ENCODE results near the gene EPS8. TPM values are rescaled to one million over a fixed set of nuclear protein-coding genes. Genes with fewer than 3 reads are reported as not detected.

The EPS8 gene
- total RNA-seq, 1 experiment from 2014 or later: 27.1 TPM

DNA sequence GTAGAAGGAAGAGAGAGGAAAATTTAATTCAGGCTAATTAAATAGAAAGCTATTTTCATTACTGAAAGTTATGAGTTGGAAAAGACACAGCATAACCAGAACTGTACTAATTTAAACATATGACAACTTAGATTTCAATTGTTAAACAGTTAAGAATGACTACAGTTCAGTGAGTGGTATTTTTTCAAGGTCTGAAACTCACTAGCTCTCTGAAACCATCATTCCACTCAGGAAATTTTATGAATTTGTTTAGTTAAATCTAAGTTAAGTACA is 62.4 kb downstream of the EPS8 start:
- no peaks in the 10 kb centered on the region for H3K27me3 ChIP-seq
- H3K4me3 ChIP-seq: no peak overlapping the region
- no peaks in the 10 kb centered on the region for H3K36me3 ChIP-seq
- no peaks in the 10 kb centered on the region for H3K9me3 ChIP-seq (replicated peaks)
- no peak for DNase-seq
- H3K4me1 ChIP-seq: no peaks in the 10 kb centered on the region
- H3K27ac ChIP-seq: no peak overlapping the region

DNA sequence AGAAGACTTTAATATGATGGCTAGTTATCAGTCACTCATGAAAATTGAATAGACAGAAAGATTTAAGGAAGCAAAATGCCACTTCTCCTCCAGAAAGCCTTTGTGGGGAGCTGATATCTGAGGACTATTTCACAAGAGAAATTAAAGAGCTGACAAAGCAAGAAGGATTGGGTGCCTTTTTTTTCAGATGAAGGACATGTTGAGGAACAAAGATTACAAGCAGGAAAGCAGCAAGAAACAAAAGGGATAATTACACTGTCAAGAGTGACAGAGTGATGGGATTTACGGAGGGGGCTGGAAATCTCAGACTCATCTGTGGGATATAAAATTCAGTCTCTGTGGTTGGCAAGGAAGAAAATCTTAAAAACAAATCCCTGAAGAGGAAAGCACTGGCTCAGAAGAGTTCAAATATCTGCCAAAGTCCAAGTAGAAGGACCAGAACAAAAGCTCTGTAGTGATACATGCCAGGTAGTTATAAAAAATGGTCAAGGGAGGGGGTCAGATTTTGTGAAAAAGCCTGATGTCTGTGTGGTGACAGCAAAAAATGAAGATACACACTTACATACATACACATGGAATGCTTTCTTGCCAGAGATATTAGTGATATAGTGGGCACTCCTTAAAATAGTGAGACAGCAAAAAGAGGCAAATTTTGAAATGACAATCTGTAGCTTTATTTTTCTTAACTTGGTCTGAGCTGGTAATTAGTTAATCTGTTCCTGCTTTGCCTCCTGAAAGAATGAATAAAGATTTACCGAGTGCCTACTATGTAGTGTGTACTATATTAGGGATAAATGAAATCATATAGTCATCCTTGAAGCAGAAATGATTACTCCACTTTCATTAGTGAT is 62.9 kb downstream of the EPS8 start:
- Histone ChIP-seq H3K27ac (no peak overlapping the region), H3K4me3 (no peak overlapping the region), H3K9me3 (replicated peaks) (no peaks in the 10 kb centered on the region), H3K4me1 (no peaks in the 10 kb centered on the region), H3K36me3 (no peaks in the 10 kb centered on the region), H3K27me3 (no peaks in the 10 kb centered on the region)
- no peak for DNase-seq

DNA sequence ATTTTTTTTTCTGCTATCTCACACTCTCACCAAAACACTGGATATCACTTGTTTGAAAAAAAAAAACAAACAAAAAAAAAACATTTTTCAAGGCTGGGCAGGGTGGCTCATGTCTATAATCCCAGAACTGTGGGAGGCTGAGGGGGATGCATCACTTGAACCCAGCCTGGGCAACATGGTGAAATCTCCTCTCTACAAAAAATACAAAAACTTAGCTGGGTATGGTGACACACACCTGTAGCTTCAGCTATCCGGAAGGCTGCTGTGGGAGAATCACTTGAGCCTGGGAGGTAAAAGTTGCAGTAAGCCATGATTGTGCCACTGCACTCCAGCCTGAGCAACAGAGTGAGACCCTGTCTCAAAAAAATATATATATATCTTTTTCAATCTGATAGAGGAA is 66.2 kb downstream of the EPS8 start:
- H3K9me3 ChIP-seq (replicated peaks): no peaks in the 10 kb centered on the region
- no peaks in the 10 kb centered on the region for H3K27me3 ChIP-seq
- no peak overlapping the region for H3K27ac ChIP-seq
- H3K4me1 ChIP-seq: no peaks in the 10 kb centered on the region
- H3K36me3 ChIP-seq: no peaks in the 10 kb centered on the region
- H3K4me3 ChIP-seq: no peak overlapping the region
- DNase-seq: no peak

DNA sequence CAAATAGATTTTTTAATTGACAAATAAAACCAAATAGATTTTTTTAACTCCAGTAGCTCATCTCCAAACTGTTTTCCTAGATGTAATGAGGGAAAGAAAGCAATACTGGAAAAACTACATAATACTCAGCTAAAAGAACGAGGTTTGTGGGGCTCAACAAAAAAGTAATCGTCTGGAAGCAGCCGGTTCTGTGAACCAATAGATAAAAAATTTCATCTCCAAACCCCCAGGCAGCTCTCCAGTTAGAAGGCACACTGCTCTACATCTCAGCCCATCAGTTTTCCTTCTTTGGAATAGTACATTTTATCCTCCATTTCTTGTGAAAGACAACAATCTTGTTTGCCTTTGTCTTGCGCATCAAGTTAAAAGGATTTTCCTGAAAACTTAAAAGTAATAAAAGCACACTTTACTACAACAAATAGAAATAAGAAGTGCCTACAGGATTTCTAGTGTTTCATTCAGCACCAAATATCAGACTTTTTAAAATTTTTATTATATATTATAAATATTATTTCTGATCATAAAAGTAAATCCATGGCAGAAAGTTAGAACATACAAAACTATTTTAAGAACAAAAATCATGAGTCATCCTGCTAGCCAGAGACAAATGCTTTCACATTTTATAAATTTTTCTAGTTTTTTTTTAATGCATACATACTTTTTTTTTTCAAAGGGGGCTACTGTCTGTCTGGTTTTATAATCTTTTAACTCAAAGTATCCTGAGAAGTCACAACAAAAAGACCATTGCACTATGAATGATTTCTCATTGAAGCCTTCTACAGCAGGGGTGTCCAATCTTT is 67.7 kb downstream of the EPS8 start:
- H3K9me3 ChIP-seq (replicated peaks): no peaks in the 10 kb centered on the region
- no peaks in the 10 kb centered on the region for H3K36me3 ChIP-seq
- H3K4me1 ChIP-seq: no peaks in the 10 kb centered on the region
- no peak for DNase-seq
- H3K27me3 ChIP-seq: no peaks in the 10 kb centered on the region
- H3K4me3 ChIP-seq: no peak overlapping the region
- no peak overlapping the region for H3K27ac ChIP-seq

DNA sequence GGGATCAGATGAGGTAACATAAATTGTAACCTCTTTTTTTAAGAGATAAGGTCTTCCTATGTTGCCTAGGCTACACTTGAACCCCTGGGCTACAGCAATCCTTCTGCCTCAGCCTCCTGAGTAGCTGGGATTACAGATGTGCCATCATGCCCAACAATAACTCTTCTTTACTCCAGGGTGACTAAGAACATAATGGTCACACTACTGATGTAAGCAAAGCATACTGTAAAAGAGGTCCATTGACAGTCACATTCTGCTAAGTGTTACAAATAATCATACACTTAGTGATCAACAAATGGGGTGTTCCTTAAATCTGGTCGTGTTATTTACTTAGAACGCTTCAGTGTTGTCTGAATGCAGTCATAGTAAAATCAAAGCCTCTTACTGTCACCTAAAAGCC is 68.9 kb downstream of the EPS8 start:
- no peaks in the 10 kb centered on the region for H3K36me3 ChIP-seq
- no peaks in the 10 kb centered on the region for H3K27me3 ChIP-seq
- H3K4me1 ChIP-seq: no peaks in the 10 kb centered on the region
- H3K27ac ChIP-seq: no peak overlapping the region
- H3K4me3 ChIP-seq: no peak overlapping the region
- no peaks in the 10 kb centered on the region for H3K9me3 ChIP-seq (replicated peaks)
- no peak for DNase-seq

DNA sequence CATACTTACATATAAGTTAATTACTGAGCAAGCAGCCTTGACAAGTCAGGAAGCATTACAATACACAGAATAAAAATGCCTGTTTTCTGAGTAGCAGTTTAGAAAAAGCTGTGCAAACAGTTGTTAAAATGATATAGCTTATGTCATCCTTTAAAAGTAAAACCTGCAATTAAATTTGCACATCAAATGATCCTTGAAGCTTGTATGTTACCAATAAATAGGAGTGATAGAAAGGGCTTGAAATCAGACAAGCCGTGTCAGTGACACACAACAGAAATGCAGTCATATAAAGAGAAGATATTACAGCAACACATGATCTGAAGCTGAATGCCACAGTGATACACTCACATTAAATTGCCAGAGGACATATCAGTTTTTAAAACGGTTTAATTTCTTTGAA is 70.0 kb downstream of the EPS8 start:
- H3K4me1 ChIP-seq: no peaks in the 10 kb centered on the region
- no peak overlapping the region for H3K27ac ChIP-seq
- no peaks in the 10 kb centered on the region for H3K36me3 ChIP-seq
- no peaks in the 10 kb centered on the region for H3K9me3 ChIP-seq (replicated peaks)
- no peaks in the 10 kb centered on the region for H3K27me3 ChIP-seq
- H3K4me3 ChIP-seq: no peak overlapping the region
- DNase-seq: no peak

DNA sequence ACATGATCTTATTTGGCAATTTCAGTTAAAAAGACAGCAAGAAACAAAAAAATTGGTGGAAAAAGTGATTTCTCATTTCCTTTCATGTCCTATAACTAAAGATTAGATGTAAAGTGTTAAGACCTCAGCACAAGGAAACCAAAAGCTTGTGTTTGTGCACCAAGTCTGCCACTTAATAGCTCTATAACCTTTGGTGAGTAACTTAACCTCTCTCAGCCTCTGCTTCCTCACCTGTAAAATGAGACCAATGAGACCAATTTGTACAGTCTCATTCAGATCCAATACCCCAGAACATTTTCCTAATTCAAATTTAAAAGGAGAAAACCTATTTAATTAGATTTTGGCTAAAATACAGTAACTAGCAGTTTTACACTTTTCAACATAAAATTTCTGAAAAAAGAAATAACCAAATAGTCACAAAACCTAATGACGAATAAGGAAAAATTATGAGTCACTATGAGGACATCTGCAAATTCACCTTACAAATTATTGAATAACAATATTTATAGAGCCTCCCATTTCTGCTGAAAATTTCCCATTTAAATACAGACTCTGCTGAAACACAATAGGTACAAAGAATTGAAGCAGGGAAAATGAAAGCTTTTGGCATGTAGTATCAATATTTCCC is 71.1 kb downstream of the EPS8 start:
- no peaks in the 10 kb centered on the region for H3K9me3 ChIP-seq (replicated peaks)
- no peaks in the 10 kb centered on the region for H3K4me1 ChIP-seq
- H3K4me3 ChIP-seq: no peak overlapping the region
- no peak overlapping the region for H3K27ac ChIP-seq
- H3K36me3 ChIP-seq: no peaks in the 10 kb centered on the region
- DNase-seq: no peak
- H3K27me3 ChIP-seq: no peaks in the 10 kb centered on the region

DNA sequence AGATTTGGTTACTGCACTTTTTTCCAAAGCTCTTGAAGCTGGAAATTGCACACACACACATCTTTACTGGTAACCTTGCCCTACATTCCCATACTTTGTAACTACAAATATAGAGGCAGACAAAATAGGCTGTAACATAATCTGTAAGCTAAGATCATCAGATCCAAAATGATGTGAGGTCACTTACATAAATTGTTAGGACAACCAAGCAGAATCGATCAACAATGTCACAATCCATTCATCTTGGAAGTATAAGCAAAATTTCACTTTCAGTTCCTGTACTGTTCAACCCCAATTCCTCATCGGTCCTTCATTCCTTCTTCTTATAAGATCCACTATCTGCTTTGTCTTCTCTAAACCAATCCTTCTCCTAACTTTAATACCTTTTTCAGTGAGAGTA is 72.6 kb downstream of the EPS8 start:
- Histone ChIP-seq H3K36me3 (no peaks in the 10 kb centered on the region), H3K4me1 (no peaks in the 10 kb centered on the region)
- DNase-seq: no peak

DNA sequence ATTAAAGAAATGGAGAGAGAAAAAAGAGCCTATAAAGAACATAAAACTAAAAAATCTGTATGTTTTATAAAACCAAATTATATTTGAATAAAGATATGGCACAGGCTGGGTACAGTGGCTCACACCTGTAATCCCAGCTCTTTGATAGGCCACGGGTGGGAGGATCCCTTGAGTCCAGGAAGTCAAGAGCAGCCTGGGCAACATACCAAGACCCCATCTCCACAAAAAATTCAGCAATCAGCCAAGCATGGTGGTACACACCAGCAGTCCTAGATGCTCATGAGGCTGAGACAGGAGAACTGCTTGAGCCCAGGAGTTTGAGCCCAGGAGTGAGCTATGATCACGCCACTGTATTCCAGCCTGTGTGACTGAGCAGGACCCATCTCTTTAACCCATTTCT is 74.9 kb downstream of the EPS8 start:
- H3K27ac ChIP-seq: no peak overlapping the region
- H3K4me1 ChIP-seq: no peaks in the 10 kb centered on the region
- H3K4me3 ChIP-seq: no peak overlapping the region
- H3K27me3 ChIP-seq: no peaks in the 10 kb centered on the region
- no peaks in the 10 kb centered on the region for H3K9me3 ChIP-seq (replicated peaks)
- DNase-seq: no peak
- no peaks in the 10 kb centered on the region for H3K36me3 ChIP-seq

More for the DNA sequence above, 72.6 kb downstream of the EPS8 start:
- Histone ChIP-seq H3K9me3 (replicated peaks) (no peaks in the 10 kb centered on the region), H3K27ac (no peak overlapping the region), H3K4me3 (no peak overlapping the region), H3K27me3 (no peaks in the 10 kb centered on the region)

DNA sequence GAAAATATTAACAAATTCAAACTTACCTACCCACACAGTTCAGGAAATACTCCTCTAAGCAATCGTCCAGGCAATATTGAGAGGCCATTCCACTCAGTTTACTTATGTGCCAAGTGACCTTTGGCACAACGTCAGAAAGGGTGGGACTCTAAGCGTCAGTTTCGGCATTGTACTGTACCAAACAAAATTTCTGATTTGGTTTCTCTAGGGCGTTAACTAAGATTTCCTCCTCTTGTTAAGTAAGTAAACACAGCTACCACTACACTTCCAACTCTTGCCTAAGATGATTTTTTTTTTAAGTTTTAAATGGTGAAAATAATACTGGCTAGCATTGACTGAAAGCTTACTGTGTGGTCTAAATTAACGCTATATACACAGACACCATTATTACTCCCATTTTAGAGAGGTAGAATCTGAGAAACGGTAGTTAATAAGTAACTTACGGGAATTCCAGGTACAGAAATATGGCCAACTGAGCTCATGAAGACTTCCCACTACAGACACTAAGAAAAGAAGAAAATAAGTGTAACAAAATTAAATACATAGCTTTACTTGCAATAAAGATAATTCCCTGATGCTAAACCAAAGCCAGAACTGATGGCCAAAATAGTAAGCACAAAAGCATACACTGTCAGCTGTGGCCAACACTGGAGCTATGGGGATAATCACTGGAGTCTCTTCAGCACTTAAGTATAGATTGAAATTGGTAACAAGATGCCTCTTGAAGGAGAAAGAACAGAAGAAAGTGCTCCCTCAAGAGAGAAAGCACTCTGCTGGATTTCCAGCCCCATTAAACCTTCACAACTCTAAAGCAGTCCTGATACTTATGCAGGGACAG is 76.1 kb downstream of the EPS8 start:
- Histone ChIP-seq H3K4me3 (no peak overlapping the region), H3K4me1 (no peaks in the 10 kb centered on the region), H3K9me3 (replicated peaks) (no peaks in the 10 kb centered on the region), H3K27me3 (no peaks in the 10 kb centered on the region), H3K27ac (no peak overlapping the region), H3K36me3 (no peaks in the 10 kb centered on the region)
- DNase-seq: no peak

DNA sequence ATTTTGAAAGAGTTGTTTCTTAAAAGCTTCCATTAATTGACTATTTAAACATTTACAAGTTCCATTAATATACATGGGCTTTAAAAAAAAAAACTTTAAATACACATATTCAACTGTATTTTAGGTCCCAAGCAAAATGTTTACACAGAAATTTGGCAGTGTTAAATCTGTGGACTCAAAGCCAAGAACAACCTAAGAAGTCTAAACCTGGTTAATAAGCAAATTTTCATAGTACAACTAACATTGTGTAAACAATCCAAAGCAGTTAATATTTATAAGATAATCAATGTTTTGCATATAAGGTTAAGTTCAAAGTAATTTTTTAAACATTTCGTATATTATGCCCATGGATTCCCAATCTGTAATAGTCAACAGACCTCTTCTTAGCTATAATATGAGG is 77.0 kb downstream of the EPS8 start:
- no peak for DNase-seq
- Histone ChIP-seq H3K9me3 (replicated peaks) (no peaks in the 10 kb centered on the region), H3K27ac (no peak overlapping the region), H3K27me3 (no peaks in the 10 kb centered on the region), H3K4me1 (no peaks in the 10 kb centered on the region), H3K4me3 (no peak overlapping the region), H3K36me3 (no peaks in the 10 kb centered on the region)

DNA sequence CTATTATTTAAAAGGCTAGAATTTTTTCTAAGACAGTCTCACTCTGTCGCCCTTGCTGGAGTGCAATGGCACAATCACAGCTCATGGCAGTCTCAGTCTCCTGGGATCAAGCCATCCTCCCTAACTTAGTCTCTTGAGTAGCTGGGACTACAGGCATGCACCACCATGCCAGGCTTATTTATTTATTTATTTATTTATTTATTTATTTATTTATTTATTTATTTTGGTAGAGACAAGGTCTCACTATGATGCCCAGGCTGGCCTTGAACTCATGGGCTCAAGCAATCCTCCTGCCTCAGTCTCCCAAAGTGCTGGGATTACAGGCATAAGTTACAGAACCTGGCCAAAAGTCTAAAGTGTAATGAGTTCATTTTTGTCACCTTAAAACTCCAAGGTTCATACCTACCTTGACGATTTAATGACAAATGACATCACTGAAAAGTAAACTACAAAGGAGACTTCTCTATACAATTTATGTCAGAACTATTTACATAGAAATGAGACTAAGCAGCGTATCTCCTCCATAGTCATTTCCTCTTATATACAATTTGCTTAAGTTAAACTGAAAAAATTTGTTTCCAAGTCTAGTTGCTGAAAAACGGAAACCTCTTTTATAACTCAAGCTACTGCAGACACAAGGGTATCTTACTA is 78.2 kb downstream of the EPS8 start:
- no peak for DNase-seq
- H3K4me3 ChIP-seq: no peak overlapping the region
- no peaks in the 10 kb centered on the region for H3K4me1 ChIP-seq
- no peaks in the 10 kb centered on the region for H3K9me3 ChIP-seq (replicated peaks)
- H3K36me3 ChIP-seq: no peaks in the 10 kb centered on the region
- no peaks in the 10 kb centered on the region for H3K27me3 ChIP-seq
- no peak overlapping the region for H3K27ac ChIP-seq

DNA sequence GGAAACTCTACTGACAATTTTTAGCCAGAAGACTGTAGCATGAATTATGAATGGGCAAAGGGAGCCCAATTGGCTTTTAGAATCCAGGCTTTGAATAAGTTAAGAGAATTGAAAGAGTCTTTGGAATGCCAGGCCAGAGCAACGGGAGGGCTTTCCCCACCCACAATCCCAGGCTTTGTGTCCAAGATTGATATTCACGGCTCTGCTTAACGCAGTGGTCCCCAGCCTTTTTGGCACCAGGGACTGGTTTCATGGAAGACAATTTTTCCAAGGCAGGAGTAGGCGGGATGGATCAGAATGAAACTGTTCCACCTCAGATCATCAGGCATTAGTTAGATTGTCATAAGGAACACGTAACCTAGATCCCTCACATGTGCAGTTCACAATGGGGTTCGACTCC is 79.6 kb downstream of the EPS8 start:
- Histone ChIP-seq H3K4me1 (no peaks in the 10 kb centered on the region), H3K9me3 (replicated peaks) (no peaks in the 10 kb centered on the region), H3K36me3 (no peaks in the 10 kb centered on the region), H3K27me3 (no peaks in the 10 kb centered on the region), H3K27ac (no peak overlapping the region), H3K4me3 (no peak overlapping the region)
- DNase-seq: no peak

DNA sequence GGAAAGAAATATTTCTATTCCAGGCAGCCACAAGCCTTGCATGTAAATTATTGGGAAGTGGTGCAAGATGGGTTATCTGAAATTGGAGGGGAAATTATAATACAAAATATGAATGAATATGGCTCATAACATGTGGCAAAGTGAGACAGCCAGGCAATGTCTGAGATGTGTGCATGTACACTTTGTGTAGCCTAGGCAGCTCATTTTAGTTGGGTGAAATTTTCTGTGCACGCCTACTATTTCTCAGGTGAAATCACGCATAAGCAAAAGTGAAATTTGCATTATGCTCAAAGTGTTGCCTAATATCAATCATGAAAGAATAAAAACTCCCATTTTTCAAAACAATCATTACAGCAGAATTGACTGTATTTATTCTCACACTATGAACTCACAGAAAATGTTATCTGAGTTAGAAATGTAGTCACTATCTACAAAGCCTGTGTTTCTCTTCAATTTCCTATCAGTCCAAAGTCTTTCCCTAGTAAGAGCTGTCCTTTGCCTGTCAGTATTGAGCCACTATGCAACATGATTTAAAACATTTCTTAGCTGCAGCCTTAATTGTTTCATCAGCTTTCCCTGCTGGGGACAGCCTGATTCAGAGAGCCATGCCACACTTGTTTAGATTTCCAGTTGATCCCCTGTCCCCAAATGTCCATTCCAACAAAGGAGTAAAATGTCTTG is 80.7 kb downstream of the EPS8 start:
- Histone ChIP-seq H3K4me1 (no peaks in the 10 kb centered on the region), H3K27ac (no peak overlapping the region)
- no peak for DNase-seq

More for the DNA sequence above, 80.7 kb downstream of the EPS8 start:
- Histone ChIP-seq H3K9me3 (replicated peaks) (no peaks in the 10 kb centered on the region), H3K36me3 (no peaks in the 10 kb centered on the region), H3K4me3 (no peak overlapping the region), H3K27me3 (no peaks in the 10 kb centered on the region)

Measured in SJCRH30 (cell line).